ENCODE results near the gene NCOA3. TPM values are rescaled to one million over a fixed set of nuclear protein-coding genes. Genes with fewer than 3 reads are reported as not detected.

The NCOA3 gene
- total and polyA plus RNA-seq, 2 of the 8 experiments (the other 6 are each of a cell fraction or from before 2014, with no cell fraction given): 7.9 to 24.7 TPM

DNA sequence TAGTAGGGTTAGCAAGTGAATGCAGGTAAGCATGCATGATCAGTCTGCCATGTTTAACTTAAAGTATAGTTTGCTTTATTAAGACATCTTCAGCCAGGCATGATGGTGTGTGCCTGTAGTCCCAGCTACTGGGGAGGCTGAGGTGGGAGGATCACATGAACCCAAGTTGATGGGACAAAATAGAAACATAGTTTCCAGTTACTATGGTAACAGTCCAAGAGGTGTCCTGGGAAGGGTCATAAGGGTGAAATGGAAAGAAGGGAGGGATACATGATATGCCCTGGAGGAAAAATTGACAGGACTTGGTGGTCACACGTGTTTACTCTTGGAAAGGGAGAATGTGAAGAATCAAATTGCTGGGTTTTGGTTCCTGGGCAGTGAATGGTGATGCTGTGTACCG is 143.9 kb downstream of the NCOA3 start (continued):
- TF ChIP-seq, protein P1, sequence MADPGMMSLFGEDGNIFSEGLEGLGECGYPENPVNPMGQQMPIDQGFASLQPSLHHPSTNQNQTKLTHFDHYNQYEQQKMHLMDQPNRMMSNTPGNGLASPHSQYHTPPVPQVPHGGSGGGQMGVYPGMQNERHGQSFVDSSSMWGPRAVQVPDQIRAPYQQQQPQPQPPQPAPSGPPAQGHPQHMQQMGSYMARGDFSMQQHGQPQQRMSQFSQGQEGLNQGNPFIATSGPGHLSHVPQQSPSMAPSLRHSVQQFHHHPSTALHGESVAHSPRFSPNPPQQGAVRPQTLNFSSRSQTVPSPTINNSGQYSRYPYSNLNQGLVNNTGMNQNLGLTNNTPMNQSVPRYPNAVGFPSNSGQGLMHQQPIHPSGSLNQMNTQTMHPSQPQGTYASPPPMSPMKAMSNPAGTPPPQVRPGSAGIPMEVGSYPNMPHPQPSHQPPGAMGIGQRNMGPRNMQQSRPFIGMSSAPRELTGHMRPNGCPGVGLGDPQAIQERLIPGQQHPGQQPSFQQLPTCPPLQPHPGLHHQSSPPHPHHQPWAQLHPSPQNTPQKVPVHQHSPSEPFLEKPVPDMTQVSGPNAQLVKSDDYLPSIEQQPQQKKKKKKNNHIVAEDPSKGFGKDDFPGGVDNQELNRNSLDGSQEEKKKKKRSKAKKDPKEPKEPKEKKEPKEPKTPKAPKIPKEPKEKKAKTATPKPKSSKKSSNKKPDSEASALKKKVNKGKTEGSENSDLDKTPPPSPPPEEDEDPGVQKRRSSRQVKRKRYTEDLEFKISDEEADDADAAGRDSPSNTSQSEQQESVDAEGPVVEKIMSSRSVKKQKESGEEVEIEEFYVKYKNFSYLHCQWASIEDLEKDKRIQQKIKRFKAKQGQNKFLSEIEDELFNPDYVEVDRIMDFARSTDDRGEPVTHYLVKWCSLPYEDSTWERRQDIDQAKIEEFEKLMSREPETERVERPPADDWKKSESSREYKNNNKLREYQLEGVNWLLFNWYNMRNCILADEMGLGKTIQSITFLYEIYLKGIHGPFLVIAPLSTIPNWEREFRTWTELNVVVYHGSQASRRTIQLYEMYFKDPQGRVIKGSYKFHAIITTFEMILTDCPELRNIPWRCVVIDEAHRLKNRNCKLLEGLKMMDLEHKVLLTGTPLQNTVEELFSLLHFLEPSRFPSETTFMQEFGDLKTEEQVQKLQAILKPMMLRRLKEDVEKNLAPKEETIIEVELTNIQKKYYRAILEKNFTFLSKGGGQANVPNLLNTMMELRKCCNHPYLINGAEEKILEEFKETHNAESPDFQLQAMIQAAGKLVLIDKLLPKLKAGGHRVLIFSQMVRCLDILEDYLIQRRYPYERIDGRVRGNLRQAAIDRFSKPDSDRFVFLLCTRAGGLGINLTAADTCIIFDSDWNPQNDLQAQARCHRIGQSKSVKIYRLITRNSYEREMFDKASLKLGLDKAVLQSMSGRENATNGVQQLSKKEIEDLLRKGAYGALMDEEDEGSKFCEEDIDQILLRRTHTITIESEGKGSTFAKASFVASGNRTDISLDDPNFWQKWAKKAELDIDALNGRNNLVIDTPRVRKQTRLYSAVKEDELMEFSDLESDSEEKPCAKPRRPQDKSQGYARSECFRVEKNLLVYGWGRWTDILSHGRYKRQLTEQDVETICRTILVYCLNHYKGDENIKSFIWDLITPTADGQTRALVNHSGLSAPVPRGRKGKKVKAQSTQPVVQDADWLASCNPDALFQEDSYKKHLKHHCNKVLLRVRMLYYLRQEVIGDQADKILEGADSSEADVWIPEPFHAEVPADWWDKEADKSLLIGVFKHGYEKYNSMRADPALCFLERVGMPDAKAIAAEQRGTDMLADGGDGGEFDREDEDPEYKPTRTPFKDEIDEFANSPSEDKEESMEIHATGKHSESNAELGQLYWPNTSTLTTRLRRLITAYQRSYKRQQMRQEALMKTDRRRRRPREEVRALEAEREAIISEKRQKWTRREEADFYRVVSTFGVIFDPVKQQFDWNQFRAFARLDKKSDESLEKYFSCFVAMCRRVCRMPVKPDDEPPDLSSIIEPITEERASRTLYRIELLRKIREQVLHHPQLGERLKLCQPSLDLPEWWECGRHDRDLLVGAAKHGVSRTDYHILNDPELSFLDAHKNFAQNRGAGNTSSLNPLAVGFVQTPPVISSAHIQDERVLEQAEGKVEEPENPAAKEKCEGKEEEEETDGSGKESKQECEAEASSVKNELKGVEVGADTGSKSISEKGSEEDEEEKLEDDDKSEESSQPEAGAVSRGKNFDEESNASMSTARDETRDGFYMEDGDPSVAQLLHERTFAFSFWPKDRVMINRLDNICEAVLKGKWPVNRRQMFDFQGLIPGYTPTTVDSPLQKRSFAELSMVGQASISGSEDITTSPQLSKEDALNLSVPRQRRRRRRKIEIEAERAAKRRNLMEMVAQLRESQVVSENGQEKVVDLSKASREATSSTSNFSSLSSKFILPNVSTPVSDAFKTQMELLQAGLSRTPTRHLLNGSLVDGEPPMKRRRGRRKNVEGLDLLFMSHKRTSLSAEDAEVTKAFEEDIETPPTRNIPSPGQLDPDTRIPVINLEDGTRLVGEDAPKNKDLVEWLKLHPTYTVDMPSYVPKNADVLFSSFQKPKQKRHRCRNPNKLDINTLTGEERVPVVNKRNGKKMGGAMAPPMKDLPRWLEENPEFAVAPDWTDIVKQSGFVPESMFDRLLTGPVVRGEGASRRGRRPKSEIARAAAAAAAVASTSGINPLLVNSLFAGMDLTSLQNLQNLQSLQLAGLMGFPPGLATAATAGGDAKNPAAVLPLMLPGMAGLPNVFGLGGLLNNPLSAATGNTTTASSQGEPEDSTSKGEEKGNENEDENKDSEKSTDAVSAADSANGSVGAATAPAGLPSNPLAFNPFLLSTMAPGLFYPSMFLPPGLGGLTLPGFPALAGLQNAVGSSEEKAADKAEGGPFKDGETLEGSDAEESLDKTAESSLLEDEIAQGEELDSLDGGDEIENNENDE (IDR thresholded peaks at IDR 0.05; ENCODE audit: insufficient replicate concordance, low read length): no peak
- TF ChIP-seq SP2 (IDR thresholded peaks at IDR 0.05; ENCODE audit: low read length): no peak
- TF ChIP-seq ZNF274 (IDR thresholded peaks at IDR 0.05; ENCODE audit: borderline replicate concordance, extremely low read depth, low read length): no peak
- TF ChIP-seq, protein P2, sequence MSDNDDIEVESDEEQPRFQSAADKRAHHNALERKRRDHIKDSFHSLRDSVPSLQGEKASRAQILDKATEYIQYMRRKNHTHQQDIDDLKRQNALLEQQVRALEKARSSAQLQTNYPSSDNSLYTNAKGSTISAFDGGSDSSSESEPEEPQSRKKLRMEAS (IDR thresholded peaks at IDR 0.05): no peak
- no peak for TF ChIP-seq ASH2L (IDR thresholded peaks at IDR 0.05; ENCODE audit: low read length)
- no peak for TF ChIP-seq TAF7 (optimal IDR thresholded peaks at IDR 0.05; ENCODE audit: borderline replicate concordance, low read depth, low read length)
- no peak for TF ChIP-seq JUN (IDR thresholded peaks at IDR 0.05; ENCODE audit: low read depth, low read length)
- TF ChIP-seq SP4 (IDR thresholded peaks at IDR 0.05; ENCODE audit: low read length): no peak
- TF ChIP-seq HDAC2 (IDR thresholded peaks at IDR 0.05; ENCODE audit: borderline replicate concordance in 1 of 2, low read depth in 2 of 2, low read length in 2 of 2): no peak
